HCT116 (cell line): ENCODE results near the gene ADAM30.

ENCODE experiments used
- ATF3 ChIP-seq: IDR thresholded peaks from 2 replicates; pipeline ENCODE4 v1.6.1; 2012
- CBX3 ChIP-seq: IDR thresholded peaks from 2 replicates; pipeline ENCODE4 v1.6.1; 2012; ENCODE audit warnings: low read depth
- CEBPB ChIP-seq: IDR thresholded peaks from 2 replicates; pipeline ENCODE4 v1.6.1; 2012; ENCODE audit warnings: low read depth
- EZH2 ChIP-seq: fragments of 200-600 bp; sonication (generic); IDR thresholded peaks from 2 replicates; pipeline ENCODE4 v1.6.1; 2017; ENCODE audit warnings: antibody characterized with exemption, mixed run types
- EZH2phosphoT487 ChIP-seq: fragments of 200-600 bp; IDR thresholded peaks from 2 replicates; pipeline ENCODE4 v1.6.1; 2018; ENCODE audit warnings: antibody characterized with exemption, borderline replicate concordance
- JUND ChIP-seq: IDR thresholded peaks from 2 replicates; pipeline ENCODE4 v1.6.1; 2012
- POLR2A ChIP-seq: IDR thresholded peaks from 2 replicates; pipeline ENCODE4 v1.7.0; 2011; ENCODE audit warnings: borderline replicate concordance; ENCODE audit not compliant: insufficient read depth, insufficient read length; ENCODE audit errors: extremely low read depth
- RAD21 ChIP-seq: IDR thresholded peaks from 2 replicates; pipeline ENCODE4 v1.6.1; 2012; ENCODE audit warnings: low read depth, mild to moderate bottlenecking
- ZNF274 ChIP-seq: fragments of 200-500 bp; sonication (Bioruptor generic); IDR thresholded peaks from 2 replicates; pipeline ENCODE4 v1.6.1; 2014; ENCODE audit warnings: mild to moderate bottlenecking, low read depth, low read length, inconsistent platforms
- TF ChIP-seq, protein P1 (sequence below), 3 experiments: fragments of 200-600 bp in 1 of 3; sonication (generic) in 1 of 3; IDR thresholded peaks in 2 of 3; conservative IDR thresholded peaks in 1 of 3; 2 replicates each; pipeline ENCODE4 v1.5.1; 2012 to 2017; ENCODE audit warnings: low read depth in 2 of 3, low read length in 2 of 3, antibody characterized with exemption in 1 of 3, borderline replicate concordance in 1 of 3, control low read depth in 1 of 3, mild to moderate bottlenecking in 1 of 3, mixed read lengths in 1 of 3, mixed run types in 1 of 3, moderate library complexity in 1 of 3; ENCODE audit not compliant: insufficient read depth in 1 of 3

GRCh38 chr1:119870917-119871596 lies 25.3 kb downstream of the ADAM30 start:
- TF ChIP-seq, protein P1, sequence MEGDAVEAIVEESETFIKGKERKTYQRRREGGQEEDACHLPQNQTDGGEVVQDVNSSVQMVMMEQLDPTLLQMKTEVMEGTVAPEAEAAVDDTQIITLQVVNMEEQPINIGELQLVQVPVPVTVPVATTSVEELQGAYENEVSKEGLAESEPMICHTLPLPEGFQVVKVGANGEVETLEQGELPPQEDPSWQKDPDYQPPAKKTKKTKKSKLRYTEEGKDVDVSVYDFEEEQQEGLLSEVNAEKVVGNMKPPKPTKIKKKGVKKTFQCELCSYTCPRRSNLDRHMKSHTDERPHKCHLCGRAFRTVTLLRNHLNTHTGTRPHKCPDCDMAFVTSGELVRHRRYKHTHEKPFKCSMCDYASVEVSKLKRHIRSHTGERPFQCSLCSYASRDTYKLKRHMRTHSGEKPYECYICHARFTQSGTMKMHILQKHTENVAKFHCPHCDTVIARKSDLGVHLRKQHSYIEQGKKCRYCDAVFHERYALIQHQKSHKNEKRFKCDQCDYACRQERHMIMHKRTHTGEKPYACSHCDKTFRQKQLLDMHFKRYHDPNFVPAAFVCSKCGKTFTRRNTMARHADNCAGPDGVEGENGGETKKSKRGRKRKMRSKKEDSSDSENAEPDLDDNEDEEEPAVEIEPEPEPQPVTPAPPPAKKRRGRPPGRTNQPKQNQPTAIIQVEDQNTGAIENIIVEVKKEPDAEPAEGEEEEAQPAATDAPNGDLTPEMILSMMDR (IDR thresholded peaks at IDR 0.05 in 2 of 3, conservative IDR thresholded peaks at IDR 0.05 in 1 of 3; ENCODE audit: borderline replicate concordance in 1 of 3, insufficient read depth in 1 of 3, low read depth in 2 of 3, low read length in 2 of 3): peak; percentile 68 to 98 (median 97)
- no peak for TF ChIP-seq POLR2A
- no peak for TF ChIP-seq JUND
- no peak for TF ChIP-seq EZH2
- no peak for TF ChIP-seq EZH2phosphoT487
- TF ChIP-seq CEBPB: no peak
- no peak for TF ChIP-seq ATF3
- peak; percentile 81 for TF ChIP-seq RAD21
- TF ChIP-seq ZNF274: no peak
- TF ChIP-seq CBX3: no peak
